Lung (tissue), 12 donors: Measurements from ENCODE around the gene UBR1. TPM values are rescaled to one million over a fixed set of nuclear protein-coding genes. Genes with fewer than 3 reads are reported as not detected.

Experiments used
- ATAC-seq: fragments of 200-7000 bp; cut with Tn5 transposase; one replicate; pipeline ENCODE4 v1.9.1; 2020; ENCODE audit warnings: moderate number of reproducible peaks; ENCODE audit not compliant: insufficient read depth, low FRiP score
- DNase-seq, 3 donors: peaks; one replicate each; pipeline ENCODE4 v3.0.0-alpha.2; 2013 to 2017
- H3K27ac ChIP-seq, 2 donors: one replicate each; pipeline ENCODE4 v1.5.1; 2013; ENCODE audit warnings: mild to moderate bottlenecking in 2 of 2, moderate library complexity in 2 of 2, control low read depth in 1 of 2, inconsistent platforms in 1 of 2, low read depth in 1 of 2, low read length in 1 of 2
- H3K27me3 ChIP-seq, 3 donors: one replicate each; pipeline ENCODE4 v1.5.1; 2013; ENCODE audit warnings: low read length in 2 of 3; ENCODE audit not compliant: control insufficient read depth in 3 of 3, insufficient read depth in 3 of 3
- H3K36me3 ChIP-seq, 4 donors: one replicate each; pipeline ENCODE4 v1.5.1; 2013; ENCODE audit warnings: low read length in 4 of 4, mild to moderate bottlenecking in 1 of 4, moderate library complexity in 1 of 4; ENCODE audit not compliant: control insufficient read depth in 4 of 4, insufficient read depth in 4 of 4
- H3K4me1 ChIP-seq, 5 donors: one replicate each; pipeline ENCODE4 v1.5.1; 2013; ENCODE audit warnings: low read length in 5 of 5, mild to moderate bottlenecking in 2 of 5, moderate library complexity in 1 of 5; ENCODE audit not compliant: control insufficient read depth in 5 of 5, insufficient read depth in 5 of 5
- H3K4me3 ChIP-seq: one replicate; pipeline ENCODE4 v1.5.1; 2013; ENCODE audit warnings: mild to moderate bottlenecking, control low read depth, moderate library complexity
- H3K9ac ChIP-seq, 2 donors: one replicate each; pipeline ENCODE4 v1.5.1; 2013; ENCODE audit warnings: low read length in 2 of 2, control low read depth in 1 of 2; ENCODE audit not compliant: insufficient read depth in 1 of 2
- H3K9me3 ChIP-seq, 4 donors: one replicate each; pipeline ENCODE4 v1.5.1; 2013; ENCODE audit warnings: low read length in 3 of 4, mild to moderate bottlenecking in 1 of 4, moderate library complexity in 1 of 4; ENCODE audit not compliant: control insufficient read depth in 4 of 4, insufficient read depth in 3 of 4
- CTCF ChIP-seq: IDR thresholded peaks from 2 replicates; pipeline ENCODE4 v1.5.1; 2012; ENCODE audit warnings: mild to moderate bottlenecking; ENCODE audit errors: control extremely low read depth, extremely low read depth
- WGBS, 2 donors: extraction: QIAGEN DNeasy Blood & Tissue Kit; methylation state at CpG; one replicate each; pipeline ENCODE4 v1.1.7; 2013; 5-methylcytosine and 5-hydroxymethylcytosine counted together
- polyA plus RNA-seq, 2 donors: library from polyadenylated mRNA; stranded (reverse); fragments of 200-250 nt; gene quantifications; one replicate each; pipeline ENCODE4 v1.2.1, GENCODE V29; 2013
- total RNA-seq, 2 donors: library from RNA; depleted of rRNA in 1 of 2; stranded (reverse); fragments of >200 nt in 1 of 2; gene quantifications; one replicate each; pipeline ENCODE4 v1.2.1, GENCODE V29; 2014 to 2021
- donor health status: control.
- donor health status: control.
- donor health status: Bipolar disorder and iron deficiency.
- donor health status: healthy.
- donor health status: DM: yes; HTN: yes; CAD: no.

Gene UBR1
- total and polyA plus RNA-seq, 4 donors = 5.7 to 70.3 (median 17.2) TPM

GRCh38 chr15:43118829-43119228 lies 13.0 kb upstream of the UBR1 start:
- Histone ChIP-seq H3K36me3 (no peaks in the 10 kb centered on the region), H3K9me3 (no peaks in the 10 kb centered on the region), H3K27ac (no peak overlapping the region), H3K9ac (no peak overlapping the region), H3K4me1 (peaks cover 0 to 4% (median 0%) of the 10 kb centered on the region in 5 donors), H3K4me3 (no peak overlapping the region), H3K27me3 (peaks cover 0 to 3% (median 3%) of the 10 kb centered on the region in 3 donors)
- TF ChIP-seq CTCF = no peak
- WGBS, 2 donors = 94 to 97% methylated on average over 2 of the region's 2 CpGs
- no peak for ATAC-seq
- DNase-seq = no peak

GRCh38 chr15:43118286-43118685 lies 12.4 kb upstream of the UBR1 start:
- Histone ChIP-seq H3K36me3 (no peaks in the 10 kb centered on the region), H3K9me3 (no peaks in the 10 kb centered on the region), H3K27ac (no peak overlapping the region), H3K4me3 (no peak overlapping the region), H3K4me1 (peaks cover 0 to 4% (median 0%) of the 10 kb centered on the region in 5 donors), H3K9ac (no peak overlapping the region), H3K27me3 (peaks cover 0 to 3% (median 3%) of the 10 kb centered on the region in 3 donors)
- ATAC-seq (no peak), DNase-seq (no peak)
- no peak for TF ChIP-seq CTCF
- WGBS, 2 donors = 71% methylated on average over 1 of the region's 1 CpG

- DNase-seq (no peak), ATAC-seq (no peak)
- WGBS, 2 donors = 74 to 76% methylated on average over 3 of the region's 3 CpGs
Measured at GRCh38 chr15:43111354-43111753, 5.5 kb upstream of the UBR1 start.

More at GRCh38 chr15:43111354-43111753, 5.5 kb upstream of the UBR1 start:
- H3K4me1 ChIP-seq = peaks cover 0 to 5% (median 0%) of the 10 kb centered on the region in 5 donors
- H3K4me3 ChIP-seq = no peak overlapping the region
- no peaks in the 10 kb centered on the region for H3K9me3 ChIP-seq
- no peaks in the 10 kb centered on the region for H3K36me3 ChIP-seq
- no peak overlapping the region for H3K27ac ChIP-seq
- no peaks in the 10 kb centered on the region for H3K27me3 ChIP-seq
- no peak overlapping the region for H3K9ac ChIP-seq
- TF ChIP-seq CTCF = no peak
